NK-92 (cell line): Measurements from ENCODE around the gene GLMP.

Source experiments
- DNase-seq: peaks from one replicate; lab custom pipeline; 2025; ENCODE audit not compliant: unreplicated experiment; lab: John Stamatoyannopoulos, UW

GLMP gene

DNA sequence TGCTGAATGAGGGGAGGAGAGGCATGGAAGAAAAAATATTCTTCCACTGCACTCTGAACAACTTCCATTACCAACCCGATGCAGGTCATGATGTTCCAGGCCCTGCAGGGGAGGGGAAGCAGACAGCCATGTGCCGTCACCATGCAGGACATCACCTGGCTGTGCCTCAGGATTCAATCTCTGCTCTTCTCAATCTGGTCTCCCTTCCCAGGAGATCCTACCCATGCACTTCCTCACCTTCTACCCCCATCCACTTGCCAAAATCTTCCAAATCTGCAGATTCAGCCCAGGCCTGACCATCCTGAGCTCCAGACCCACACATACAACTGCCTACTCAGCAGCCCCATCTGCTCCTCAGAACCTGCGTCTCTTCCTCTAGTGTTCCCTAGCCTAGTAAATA lies 41.8 kb downstream of the GLMP start:
- DNase-seq, result no peak

DNA sequence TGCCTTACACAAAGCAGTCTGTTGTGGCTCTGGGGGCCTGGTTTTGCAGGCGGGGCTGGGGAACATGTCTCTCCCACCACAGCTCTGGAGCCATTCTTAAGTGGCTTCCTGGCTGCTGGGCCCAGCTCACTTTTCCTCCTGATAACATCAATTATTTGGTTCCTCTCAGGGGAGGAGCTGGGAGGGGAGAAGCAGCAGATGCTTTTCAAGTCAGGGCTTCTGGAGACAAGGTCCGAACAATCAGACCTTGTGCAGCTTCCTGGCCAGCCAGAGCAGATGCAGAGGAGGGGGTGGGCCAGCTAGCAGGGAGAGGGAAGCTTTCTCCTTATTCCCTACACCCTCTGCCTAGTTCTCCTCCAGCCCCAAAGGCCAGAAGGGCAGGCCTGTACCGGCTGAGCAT lies 44.0 kb downstream of the GLMP start:
- no peak for DNase-seq

DNA sequence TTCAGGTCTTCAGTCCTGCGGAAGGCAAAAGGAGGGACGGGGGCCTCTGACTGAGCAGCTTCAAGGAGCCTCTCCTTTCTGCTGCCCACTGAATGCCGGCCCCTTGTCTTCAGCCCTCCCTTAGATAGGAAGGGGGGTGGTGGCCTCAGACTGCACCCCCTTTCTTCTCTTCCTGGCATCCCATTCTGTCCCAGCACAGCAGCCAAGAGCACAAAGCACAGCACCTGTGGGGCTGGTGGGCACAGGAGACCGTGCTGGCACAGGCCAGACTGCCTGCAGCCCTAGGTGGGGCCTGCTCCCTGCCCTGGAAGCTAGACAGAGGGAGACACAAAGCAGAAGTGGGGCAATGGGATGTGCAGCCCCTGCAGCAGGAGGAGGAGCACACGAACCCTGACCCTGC lies 45.9 kb downstream of the GLMP start:
- no peak for DNase-seq

DNA sequence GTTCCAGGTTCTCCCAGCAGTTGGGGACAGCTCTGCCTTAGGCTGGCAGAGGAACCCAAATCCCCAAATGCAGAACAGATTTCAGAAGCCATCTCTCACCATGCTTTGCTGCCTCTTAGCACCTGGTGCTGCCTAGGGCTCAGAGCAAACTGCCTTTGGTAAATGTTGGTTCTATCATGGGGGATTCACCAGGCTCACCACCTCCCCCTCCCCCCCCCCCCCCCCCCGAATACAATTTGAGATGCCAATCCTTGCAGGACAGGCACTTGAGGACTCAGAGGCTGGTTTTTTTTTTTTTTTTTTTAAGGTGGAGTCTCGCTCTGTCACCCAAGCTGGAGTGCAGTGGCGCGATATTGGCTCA lies 47.2 kb downstream of the GLMP start:
- no peak for DNase-seq

DNA sequence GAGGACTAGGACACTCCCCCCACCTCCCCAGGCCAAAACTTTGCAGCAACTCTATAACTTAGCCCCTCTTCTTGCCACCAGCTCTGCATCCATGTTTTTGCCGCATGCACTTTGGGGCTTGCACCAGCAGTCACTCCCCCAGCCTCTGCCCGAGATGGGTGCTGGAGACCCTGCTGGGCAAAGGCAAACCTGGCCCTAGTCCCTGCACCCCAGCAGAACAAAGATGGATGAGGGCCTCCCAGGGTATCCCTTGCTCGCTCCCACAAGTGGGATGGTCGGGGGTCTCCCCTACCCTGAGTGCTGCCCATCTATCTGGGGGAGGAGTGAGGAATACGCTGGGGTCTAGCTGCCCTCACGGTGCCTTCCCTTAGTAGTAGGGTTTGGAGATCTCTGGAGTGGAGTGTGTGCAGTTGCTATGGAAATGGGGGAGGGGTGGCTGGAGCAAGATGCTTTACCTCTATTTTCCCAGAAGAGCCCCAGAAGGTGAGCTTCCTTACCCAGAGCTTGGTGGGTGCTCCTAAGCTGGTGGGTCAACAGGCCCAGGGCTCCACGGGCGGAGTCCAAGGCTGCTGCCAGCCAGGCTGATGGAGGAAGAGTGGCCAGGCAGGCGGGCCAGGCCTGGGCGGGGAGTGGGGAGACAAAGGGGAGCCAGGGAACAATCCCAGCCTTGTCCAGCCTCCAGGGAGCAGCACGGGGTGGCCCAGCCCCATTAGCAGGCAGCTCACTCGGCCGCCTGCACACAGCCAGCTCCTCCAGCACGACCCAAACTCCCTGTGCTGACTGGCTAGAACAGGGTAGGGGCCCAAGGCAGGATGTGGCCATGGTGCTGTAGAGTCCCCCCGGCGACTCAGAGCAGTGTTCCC lies 47.8 kb downstream of the GLMP start, which contains the start of gene PAQR6:
Gene PAQR6 (minus strand): TSS at position 597 of the 863 bp plus-strand sequence. CDS start 1,325 bp downstream, outside the sequence.
- DNase-seq, result no peak

DNA sequence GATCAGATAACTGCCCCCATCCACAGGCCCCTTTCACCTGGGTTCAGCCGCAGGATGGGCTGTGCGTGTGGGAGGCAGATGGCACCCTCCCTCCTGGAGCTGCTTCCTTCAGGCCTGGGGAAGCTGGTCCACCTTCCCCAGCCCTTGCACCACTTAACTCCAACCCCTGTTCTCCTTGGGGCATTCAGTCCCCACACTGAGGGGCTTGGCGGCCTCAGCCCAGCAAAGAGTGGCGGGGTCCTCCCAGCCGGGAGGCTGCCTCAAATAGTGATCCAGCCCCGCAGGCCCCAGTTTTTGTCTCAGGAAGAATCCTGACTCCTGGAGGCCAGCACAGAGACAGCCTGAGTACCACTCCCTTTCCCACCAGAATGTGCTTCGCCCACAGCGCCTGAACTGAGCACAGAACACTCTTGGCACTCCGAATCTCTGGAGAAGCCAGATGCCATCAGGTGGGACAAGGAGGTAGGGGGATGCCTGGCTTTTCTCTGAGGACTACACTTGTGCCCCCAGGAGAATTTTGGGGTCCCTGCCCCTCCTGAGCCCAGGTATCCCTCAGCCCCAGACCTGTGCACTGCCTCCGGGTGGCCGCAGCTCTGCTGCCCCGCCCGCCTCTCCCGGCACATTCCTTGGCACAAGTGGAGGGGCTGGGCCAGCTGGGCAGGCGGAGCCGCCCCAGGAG lies 48.6 kb downstream of the GLMP start:
- DNase-seq, result no peak

DNA sequence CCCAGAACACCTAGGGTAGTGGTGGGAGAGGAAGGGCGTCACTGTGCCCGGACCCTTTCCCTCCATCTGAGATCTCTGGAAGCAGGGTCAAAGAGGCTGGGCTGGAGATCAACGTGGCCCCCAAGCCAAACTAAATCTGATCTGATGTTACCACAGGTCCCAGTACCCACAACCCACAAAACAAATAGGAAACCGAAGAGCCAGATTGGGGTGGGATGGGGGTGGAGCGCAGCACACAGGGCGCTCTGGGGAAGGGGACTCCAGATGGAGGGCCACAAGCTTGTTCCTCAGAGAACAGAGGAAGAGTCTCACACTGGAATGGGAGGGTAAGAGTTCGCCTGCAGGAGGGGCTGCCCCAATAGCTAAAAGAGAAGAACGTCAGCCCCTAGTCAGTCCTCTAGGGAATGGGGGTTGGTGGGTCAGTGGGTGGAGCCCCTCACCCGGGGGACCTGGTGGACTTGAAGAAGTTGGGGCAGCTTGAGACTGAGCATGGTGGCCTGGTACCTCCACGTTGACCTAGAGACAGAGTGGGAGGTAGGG lies 49.2 kb downstream of the GLMP start:
- DNase-seq, result no peak

DNA sequence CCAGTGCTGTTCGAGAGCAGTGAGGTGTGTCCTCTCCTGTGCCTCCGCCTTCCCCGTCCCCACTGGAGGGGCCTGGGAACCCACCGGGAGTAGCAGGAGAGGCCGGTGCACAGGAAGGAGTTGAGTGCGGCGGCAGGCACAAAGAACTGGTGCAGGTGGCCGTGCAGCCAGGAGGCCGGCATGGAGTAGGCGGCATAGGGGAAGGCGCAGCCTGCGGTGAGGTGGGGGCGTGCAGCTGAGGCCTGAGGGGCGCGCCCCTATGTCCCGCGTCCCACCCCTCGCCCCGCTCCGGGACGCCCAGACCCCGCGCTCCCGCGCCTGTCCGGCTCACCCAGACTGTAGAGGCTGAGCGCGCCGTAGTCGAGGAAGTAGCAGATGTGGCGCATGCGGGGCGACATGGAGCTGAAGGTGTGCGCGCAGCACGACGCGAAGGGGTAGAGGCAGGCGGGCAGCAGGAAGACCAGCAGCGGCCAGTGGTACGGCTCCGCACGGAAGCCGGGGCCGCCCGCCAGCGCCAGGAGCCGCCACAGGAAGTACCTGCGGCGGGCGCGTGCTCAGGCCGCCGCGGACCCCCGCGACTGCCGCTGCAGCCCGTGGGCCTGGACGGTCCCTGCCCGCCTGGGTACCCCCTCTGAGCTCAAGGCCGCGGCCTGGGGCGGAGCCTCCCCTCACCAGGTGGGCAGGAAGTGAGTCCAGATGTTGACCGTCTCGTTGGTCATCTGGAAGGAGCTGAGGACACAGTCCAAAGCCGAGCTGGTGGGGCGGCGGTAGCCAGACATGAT lies 49.8 kb downstream of the GLMP start:
- DNase-seq, result no peak

DNA sequence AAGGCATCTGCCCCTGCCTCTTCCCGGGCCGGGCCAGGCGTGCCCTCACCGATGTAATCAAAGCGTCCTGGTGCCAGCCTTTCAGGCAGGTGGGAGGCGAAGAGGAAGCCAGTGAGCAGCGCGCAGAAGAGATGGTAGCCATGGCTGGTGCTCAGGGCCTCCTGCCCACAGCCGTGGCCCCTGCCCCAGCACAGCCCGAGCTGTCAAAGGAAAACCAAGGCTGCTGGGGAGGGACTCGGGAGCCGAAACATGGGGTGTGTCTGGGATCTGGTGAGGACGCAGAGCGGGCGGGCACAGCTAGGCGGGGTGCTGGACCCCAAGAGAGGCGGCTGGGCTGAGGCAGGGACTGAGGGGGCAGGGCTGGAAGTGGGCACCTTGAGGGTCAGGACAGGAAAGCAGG lies 50.8 kb downstream of the GLMP start:
- DNase-seq, result no peak

DNA sequence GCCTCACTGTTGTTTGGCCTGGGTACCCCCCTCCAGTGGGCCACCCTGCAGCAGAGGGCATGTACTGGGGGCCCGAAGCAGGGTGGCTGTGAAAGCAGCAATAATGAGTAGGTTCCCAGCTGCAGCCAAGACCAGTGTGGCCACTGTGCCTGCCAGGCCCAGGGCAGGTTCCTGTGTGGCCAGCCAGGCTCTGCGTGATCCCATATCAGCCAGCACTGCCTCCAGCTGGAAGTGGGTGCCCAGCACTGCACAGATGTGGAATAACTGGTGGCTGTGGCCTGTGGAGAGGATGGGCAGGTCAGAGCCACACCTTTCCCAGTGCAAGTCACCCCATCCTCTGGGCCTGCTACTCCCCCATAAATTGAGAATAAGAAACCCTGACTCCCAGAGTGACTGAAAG lies 51.4 kb downstream of the GLMP start:
- DNase-seq, result no peak

DNA sequence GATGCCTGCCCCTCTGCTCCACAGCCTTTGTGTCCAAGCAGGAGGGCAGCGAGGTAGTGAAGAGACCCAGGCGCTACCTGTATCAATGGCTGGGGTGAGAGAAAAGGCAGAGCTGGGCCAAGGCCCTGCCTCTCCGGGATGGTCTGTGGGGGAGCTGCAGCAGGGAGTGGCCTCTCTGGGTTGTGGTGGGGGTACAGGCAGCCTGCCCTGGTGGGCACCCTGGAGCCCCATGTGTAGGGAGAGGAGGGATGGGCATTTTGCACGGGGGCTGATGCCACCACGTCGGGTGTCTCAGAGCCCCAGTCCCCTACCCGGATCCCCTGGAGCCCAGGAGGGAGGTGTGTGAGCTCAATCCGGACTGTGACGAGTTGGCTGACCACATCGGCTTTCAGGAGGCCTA lies 52.7 kb downstream of the GLMP start:
- no peak for DNase-seq
